ENCODE measurements around the gene CDH4.
"Not testable (repeated sequence)": the region's sequence is repeated elsewhere in the genome, so short reads cannot be mapped to it uniquely, and the experiment has no call there.

The CDH4 gene

DNA sequence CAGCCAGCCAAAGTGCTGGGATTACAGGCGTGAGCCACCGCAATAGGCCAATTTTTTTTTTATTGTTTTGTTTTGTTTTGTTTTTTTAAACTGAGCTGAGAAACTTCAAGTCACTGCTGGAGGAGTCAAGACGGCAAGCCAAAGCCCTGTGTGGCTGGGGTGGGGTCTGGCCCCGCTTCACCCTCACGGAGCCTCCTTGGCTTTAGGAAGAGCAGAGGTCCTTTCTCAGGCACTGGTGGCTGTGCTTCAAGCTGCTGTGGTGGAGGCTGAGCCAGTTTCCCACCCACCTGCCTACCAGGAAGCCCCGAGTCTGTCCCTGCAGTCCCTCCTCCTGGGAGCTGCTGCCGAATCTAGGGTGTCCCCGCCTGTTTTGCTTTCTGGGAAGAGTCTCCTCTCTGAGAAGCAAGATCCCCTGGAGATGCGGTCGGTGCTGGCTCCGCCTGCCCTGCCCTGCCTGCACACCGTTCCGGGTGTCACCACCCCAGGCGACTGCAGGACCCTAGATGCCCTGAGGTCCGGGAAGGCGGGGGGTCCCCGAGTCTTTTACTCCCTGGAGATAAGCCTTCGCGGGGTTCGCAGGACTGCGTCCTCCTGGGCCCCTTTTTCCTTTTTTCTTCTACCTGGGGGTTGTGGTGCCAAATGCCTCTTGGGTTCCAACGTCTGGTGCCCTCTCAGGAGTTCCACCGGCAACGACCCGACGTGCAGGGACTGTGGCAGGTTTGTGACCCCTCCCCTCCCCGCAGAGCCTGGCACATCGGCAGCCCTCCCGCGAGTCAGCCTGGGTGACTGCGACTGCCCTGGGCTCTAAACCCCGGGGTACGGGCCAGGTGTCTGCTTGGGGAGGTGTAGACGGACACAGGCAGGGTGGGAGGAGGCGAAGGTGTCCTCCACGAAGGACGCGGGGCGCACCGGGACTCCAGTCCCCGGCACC lies 712.9 kb downstream of the CDH4 start:
- no peak for DNase-seq

GRCh38 chr20:61965606-61966491 lies 713.8 kb downstream of the CDH4 start:
- no peak for DNase-seq

GRCh38 chr20:61966492-61967244 lies 714.6 kb downstream of the CDH4 start:
- DNase-seq, result no peak

- DNase-seq, result no peak
Measured at GRCh38 chr20:61967300-61967699, 715.2 kb downstream of the CDH4 start.

DNA sequence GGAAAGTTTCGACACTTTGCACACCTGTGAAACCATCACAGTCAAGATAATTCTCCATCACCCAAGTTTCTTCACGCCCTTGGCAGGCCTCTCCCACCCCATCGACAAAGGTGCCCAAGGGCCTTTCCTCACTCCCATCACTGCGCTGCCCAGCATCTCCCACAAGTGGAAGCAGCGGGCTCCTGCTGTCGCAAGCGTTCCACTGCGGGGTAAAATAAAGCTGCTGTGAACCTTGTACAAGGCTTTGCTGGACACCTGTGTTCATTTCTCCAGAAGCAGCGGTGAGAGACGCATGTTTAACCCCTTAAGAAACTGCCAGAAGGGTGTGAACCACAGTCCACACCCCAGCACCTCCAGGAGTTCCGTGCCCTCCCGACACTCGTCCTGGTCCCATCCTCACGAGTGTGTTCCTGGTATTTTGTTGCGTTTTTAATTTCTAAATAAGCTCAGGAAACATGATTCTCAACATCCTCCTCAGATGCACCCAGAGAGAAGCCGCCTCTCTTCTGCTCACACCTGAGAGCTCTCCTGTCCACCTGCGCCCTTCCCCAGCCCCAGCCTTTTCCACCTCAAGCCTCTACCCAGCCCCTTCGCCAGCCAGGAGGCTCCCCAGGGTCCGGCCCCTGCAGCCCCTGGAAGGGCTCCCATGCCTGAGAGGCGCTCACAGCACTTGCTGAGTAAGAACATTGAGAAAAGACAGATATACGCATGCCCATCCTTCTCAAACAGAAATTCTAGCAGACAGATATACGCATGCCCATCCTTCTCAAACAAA lies 716.2 kb downstream of the CDH4 start:
- no peak for DNase-seq

DNA sequence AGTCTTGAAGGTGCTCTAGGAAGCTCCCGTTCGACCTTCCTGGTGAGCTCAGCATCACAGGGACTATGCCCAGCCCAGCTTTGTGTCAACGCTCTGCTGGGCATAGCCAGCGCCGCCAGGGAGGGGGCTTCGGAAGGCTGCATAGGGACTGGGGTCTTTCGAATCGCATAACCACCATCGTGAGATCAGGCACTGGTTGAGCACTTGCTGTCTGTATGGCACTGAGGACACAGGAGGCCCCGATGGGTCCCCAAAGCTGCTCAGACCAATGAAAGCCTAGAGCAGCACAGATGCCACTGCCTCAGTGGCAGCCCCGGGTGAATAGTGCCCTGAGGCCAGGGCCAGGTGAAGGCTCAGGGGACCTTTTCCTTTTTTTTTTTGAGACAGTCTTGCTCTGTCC lies 716.9 kb downstream of the CDH4 start:
- no peak for DNase-seq

GRCh38 chr20:61969806-61970205 lies 717.7 kb downstream of the CDH4 start:
- no peak for DNase-seq

GRCh38 chr20:61970357-61970756 lies 718.3 kb downstream of the CDH4 start:
- no peak for DNase-seq

DNA sequence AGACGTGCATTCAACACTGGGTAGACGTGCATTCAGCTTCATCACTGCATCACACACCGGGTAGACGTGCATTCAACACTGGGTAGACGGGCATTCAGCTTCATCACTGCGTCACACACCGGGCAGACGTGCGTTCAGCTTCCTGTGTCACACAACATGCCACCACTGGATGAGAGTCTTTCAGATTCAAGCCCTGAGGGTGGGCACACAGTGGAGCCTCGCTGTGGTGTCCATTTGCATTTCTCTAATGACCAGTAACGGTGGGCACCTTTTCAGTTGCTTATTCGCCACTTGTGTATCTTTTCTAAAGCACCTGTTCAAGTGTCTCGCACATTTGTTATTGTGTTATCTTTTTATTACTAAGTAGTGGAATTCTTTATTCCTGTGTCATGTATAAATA lies 719.5 kb downstream of the CDH4 start:
- not testable (repeated sequence) for DNase-seq

GRCh38 chr20:61972636-61973508 lies 720.8 kb downstream of the CDH4 start:
- DNase-seq, result no peak

DNA sequence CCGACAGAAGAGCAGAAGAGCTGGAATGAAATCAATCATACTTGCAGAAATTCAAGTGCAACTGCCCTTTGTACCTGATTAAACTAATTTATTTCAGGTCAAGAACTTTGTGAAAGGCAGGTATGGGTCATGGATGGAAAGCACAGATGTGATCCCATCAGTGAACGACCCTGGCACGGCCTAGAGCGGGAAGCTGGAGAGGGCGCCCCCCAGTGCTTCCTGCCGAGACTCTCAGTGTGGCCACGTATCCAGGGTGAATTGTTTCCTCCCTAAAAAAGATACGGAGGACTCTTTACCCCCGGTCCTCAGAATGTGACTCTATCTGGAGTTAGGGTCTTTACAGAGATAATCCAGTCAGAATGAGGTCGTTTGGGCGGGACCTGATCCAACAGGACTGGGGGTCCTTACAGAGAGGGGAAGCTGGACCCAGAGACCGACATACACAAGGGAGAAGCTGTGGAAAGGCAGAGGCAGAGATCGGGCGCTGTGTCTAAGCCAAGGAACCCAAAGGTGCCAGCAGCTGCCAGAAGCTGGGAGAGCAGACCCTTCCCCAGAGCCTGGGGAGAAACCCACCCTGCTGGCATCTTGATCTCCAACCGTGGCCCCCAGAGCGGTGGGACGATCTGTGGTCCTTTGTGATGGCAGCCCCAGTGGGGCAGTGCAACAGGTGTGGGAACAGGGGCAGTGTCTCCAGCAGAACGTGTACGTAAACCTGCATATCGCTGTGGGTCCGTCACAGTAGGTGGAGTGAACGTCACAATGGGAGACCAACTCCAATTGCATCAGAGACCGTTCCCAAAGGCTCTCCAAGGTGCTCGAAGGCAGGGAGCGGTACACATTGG lies 721.7 kb downstream of the CDH4 start:
- DNase-seq, result no peak

- DNase-seq, result no peak
Measured at GRCh38 chr20:61974357-61974665, 722.2 kb downstream of the CDH4 start.

- no peak for DNase-seq
Measured at GRCh38 chr20:61975407-61976129, 723.5 kb downstream of the CDH4 start.

DNA sequence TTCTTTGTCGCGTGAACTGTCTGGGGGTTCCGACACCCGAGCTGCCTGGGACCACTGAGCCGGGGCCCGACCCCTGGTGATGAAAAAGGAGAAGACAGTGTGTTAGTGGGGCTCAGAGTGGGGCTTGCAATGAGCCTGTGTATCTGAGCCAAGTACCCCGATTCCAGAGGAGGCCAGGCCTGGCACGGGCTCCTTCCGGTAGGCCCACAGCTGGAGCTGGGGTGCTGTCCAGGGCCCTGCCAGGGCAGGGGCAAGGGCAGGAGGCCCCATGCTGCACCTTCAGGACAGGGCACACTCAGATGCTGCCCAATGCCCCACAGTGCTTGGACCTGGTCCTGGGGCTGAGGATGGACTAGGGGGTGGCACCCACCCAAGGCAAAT lies 724.2 kb downstream of the CDH4 start:
- DNase-seq, result no peak

GRCh38 chr20:61976644-61977418 lies 724.8 kb downstream of the CDH4 start:
- no peak for DNase-seq

GRCh38 chr20:61977419-61977786 lies 725.3 kb downstream of the CDH4 start:
- no peak for DNase-seq

DNA sequence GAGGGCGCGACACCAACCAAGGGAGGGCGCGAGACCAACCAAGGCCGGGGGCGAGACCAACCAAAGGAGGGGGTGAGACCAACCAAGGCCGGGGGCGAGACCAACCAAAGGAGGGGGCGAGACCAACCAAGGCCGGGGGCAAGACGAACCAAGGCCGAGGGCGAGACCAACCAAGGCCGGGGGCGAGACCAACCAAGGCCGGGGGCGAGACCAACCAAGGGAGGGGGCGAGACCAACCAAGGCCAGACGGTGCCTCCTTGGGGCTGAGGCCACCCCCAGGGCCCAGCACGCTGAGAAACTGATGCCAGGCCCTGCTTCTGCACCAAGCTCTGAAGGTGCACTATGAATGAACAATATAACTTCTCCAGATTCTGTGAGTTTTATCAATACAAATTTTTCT lies 726.4 kb downstream of the CDH4 start:
- no peak for DNase-seq

GRCh38 chr20:61979090-61979489 lies 727.0 kb downstream of the CDH4 start:
- DNase-seq, result no peak

Data from NCI-H2029 (cell line).